Vagina (tissue), 2 donors: ENCODE results near the gene ZBTB32. TPM values are rescaled to one million over a fixed set of nuclear protein-coding genes. Genes with fewer than 3 reads are reported as not detected.
"Not testable (repeated sequence)": the region's sequence is repeated elsewhere in the genome, so short reads cannot be mapped to it uniquely, and the experiment has no call there.

Experiments used
- DNase-seq, 2 donors: peaks; one replicate each; pipeline ENCODE4 v3.0.0-alpha.2; 2017; ENCODE audit errors: extremely low spot score in 2 of 2
- H3K27ac ChIP-seq: fragments of 200-600 bp; sonication (generic); one replicate; pipeline ENCODE4 v1.5.1; 2019
- H3K27me3 ChIP-seq: fragments of 200-600 bp; sonication (generic); one replicate; pipeline ENCODE4 v1.5.1; 2019
- H3K36me3 ChIP-seq, 2 donors: fragments of 200-600 bp; sonication (generic); one replicate each; pipeline ENCODE4 v1.5.1; 2017 to 2019
- H3K4me1 ChIP-seq: fragments of 200-600 bp; sonication (generic); one replicate; pipeline ENCODE4 v1.5.1; 2019
- H3K4me3 ChIP-seq, 2 donors: fragments of 200-600 bp; sonication (generic); 1 replicate in 1 of 2; 2 replicates in 1 of 2; pipeline ENCODE4 v1.5.1; 2016 to 2019
- H3K9me3 ChIP-seq: fragments of 200-600 bp; sonication (generic); one replicate; pipeline ENCODE4 v1.5.1; 2019
- CTCF ChIP-seq, 3 experiments: fragments of 450-650 bp in 2 of 3; fragments of 200-600 bp in 1 of 3; sonication (generic) in 1 of 3; IDR thresholded peaks; one replicate each; pipeline ENCODE4 v1.5.1; 2017 to 2019; ENCODE audit warnings: antibody characterized with exemption in 3 of 3, mild to moderate bottlenecking in 2 of 3, moderate library complexity in 2 of 3
- POLR2A ChIP-seq, 2 donors: fragments of 450-650 bp; IDR thresholded peaks; one replicate each; pipeline ENCODE4 v1.6.1; 2017; ENCODE audit warnings: antibody characterized with exemption in 2 of 2, mild to moderate bottlenecking in 2 of 2, moderate library complexity in 2 of 2
- POLR2AphosphoS5 ChIP-seq, 2 donors: sonication (generic); formaldehyde crosslinking; IDR thresholded peaks; one replicate each; pipeline ENCODE4 v1.9.0; 2017; ENCODE audit warnings: antibody characterized with exemption in 2 of 2, mild to moderate bottlenecking in 2 of 2, low read depth in 1 of 2; ENCODE audit not compliant: insufficient read depth in 1 of 2
- intact Hi-C: fragments of 100-400 bp; cut with DNase I; formaldehyde crosslinking; loops from one replicate; pipeline ENCODE4 v1.15.1; 2023
- total RNA-seq: library from RNA; depleted of rRNA; stranded (reverse); fragments of >200 nt; gene quantifications from one replicate; pipeline ENCODE4 v1.2.3, GENCODE V29; 2016

Gene ZBTB32
- not detected for total RNA-seq

DNA sequence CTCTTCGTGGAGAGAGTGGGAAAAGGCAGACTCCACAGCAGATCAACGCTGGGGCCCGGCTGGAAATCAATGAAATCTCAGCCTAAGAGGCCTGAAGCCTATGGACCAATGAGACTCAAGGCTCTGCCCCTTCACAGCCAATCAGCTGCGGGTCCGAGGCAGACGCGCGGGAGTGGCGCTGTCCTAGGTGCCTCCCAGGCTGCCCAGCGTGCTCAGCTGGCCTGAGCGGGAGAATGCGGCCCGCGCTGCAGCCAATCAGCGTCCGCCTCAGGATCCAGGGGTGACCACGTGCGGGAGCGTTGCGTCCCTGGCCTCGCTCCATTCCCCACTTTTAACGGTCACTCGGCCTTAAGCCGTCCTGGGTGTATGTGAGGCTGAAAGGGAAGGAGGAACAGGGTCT lies at the start of gene ZBTB32:
Gene ZBTB32, plus strand, starts transcription at position 341 of the 400 bp plus-strand sequence. CDS start 10,069 bp downstream, outside the sequence.
- Histone ChIP-seq H3K9me3 (no peaks in the 10 kb centered on the region), H3K36me3 (no peaks in the 10 kb centered on the region), H3K4me3 (no peak within 1 kb of the TSS), H3K4me1 (peaks cover 9% of the 10 kb centered on the region), H3K27me3 (no peaks in the 10 kb centered on the region), H3K27ac (no peak within 1 kb of the TSS)
- no peak for DNase-seq
- TF ChIP-seq CTCF (IDR thresholded peaks at IDR 0.05) = no peak
- no peak for TF ChIP-seq POLR2AphosphoS5 (IDR thresholded peaks at IDR 0.05; ENCODE audit: insufficient read depth in 1 of 2, low read depth in 1 of 2)
- TF ChIP-seq POLR2A (IDR thresholded peaks at IDR 0.05) = no peak
- intact Hi-C loops = no loop called here

DNA sequence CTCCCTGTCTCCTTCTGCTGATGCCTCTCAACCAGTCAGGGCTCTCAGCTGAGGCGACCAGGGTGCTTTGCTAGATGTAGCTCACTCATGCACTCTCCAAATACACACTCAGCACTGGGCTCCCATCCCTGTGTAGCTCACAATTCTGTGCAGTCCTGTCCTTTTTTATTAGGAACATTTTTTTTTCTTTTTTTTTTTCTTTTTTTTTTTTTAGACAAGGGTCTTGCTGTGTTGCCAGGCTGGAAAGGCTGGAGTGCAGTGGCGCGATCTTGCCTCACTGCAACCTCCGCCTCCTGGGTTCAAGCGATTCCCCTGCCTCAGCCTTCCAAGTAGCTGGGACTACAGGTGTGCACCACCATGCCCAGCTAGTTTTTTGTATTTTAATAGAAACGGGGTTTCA lies 49.5 kb upstream of the ZBTB32 start:
- intact Hi-C loops, H3K4me1 ChIP-seq, H3K27ac ChIP-seq, H3K27me3 ChIP-seq, DNase-seq, H3K9me3 ChIP-seq, H3K4me3 ChIP-seq: not testable (repeated sequence)
- H3K36me3 ChIP-seq = peaks cover 0 to 80% of the 10 kb centered on the region in 2 donors

GRCh38 chr19:35655600-35655999 lies 48.8 kb upstream of the ZBTB32 start:
- intact Hi-C loops = no loop called here

GRCh38 chr19:35656700-35657099 lies 47.7 kb upstream of the ZBTB32 start:
- intact Hi-C loops = no loop called here
- H3K4me3 ChIP-seq = no peak overlapping the region
- no peak for DNase-seq
- no peaks in the 10 kb centered on the region for H3K4me1 ChIP-seq
- no peak overlapping the region for H3K27ac ChIP-seq
- TF ChIP-seq POLR2A (IDR thresholded peaks at IDR 0.05) = no peak
- TF ChIP-seq CTCF (IDR thresholded peaks at IDR 0.05) = no peak
- no peak for TF ChIP-seq POLR2AphosphoS5 (IDR thresholded peaks at IDR 0.05; ENCODE audit: insufficient read depth in 1 of 2, low read depth in 1 of 2)
- no peaks in the 10 kb centered on the region for H3K9me3 ChIP-seq
- H3K27me3 ChIP-seq = no peaks in the 10 kb centered on the region
- peaks cover 0 to 80% of the 10 kb centered on the region in 2 donors for H3K36me3 ChIP-seq

More at GRCh38 chr19:35655600-35655999, 48.8 kb upstream of the ZBTB32 start:
- Histone ChIP-seq H3K27ac (no peak overlapping the region), H3K27me3 (no peaks in the 10 kb centered on the region), H3K9me3 (no peaks in the 10 kb centered on the region), H3K4me1 (peaks cover under 1% of the 10 kb centered on the region), H3K4me3 (no peak overlapping the region), H3K36me3 (peaks cover 0 to 88% of the 10 kb centered on the region in 2 donors)
- no peak for DNase-seq
- TF ChIP-seq CTCF (IDR thresholded peaks at IDR 0.05) (no peak), POLR2AphosphoS5 (IDR thresholded peaks at IDR 0.05; ENCODE audit: insufficient read depth in 1 of 2, low read depth in 1 of 2) (no peak), POLR2A (IDR thresholded peaks at IDR 0.05) (no peak)

DNA sequence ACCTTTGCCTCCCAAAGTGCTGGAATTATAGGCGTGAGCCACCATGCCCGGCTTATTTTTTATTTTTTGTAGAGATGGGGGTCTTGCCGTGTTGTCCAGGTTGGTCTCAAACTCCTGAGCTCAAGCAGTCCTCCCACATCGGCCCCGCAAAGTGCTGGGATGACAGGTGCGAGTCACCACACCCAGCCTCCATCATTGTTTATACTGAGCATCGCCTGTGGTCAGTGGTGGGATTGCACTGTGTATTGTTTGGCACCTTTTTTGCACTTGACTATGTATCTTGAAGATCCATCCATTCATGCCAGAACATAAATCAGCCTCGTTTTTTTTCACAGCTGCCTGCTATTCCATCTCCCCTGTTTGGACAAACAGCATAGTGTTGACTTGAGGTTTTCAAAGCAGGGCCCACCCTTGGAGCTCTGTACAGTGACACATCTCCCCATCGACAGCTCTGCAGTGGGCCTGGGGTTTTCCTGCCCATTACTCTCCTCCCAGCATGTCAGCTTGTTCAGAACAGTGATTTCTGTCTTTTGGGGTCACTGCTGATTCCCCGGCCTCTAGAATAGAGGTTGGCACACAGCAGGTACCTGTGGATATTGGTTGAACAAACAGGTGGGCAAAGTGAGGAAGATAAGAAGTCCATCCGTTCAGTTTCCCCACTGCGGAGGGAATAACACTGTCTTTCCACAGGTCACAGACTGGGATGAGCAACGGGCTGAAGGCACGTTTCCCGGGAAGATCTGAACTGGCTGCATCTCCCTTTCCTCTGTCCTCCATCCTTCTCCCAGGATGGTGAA lies 46.3 kb upstream of the ZBTB32 start:
- H3K27ac ChIP-seq = no peak overlapping the region
- intact Hi-C loops = no loop called here
- TF ChIP-seq POLR2AphosphoS5 (IDR thresholded peaks at IDR 0.05; ENCODE audit: insufficient read depth in 1 of 2, low read depth in 1 of 2) (no peak), POLR2A (IDR thresholded peaks at IDR 0.05) (no peak), CTCF (IDR thresholded peaks at IDR 0.05) (no peak)
- no peak overlapping the region for H3K4me3 ChIP-seq
- no peaks in the 10 kb centered on the region for H3K4me1 ChIP-seq
- DNase-seq = no peak
- H3K27me3 ChIP-seq = no peaks in the 10 kb centered on the region
- peaks cover 0 to 68% of the 10 kb centered on the region in 2 donors for H3K36me3 ChIP-seq
- H3K9me3 ChIP-seq = no peaks in the 10 kb centered on the region
